ENCODE data around the gene MTA3. TPM values are rescaled to one million over a fixed set of nuclear protein-coding genes. Genes with fewer than 3 reads are reported as not detected.

The MTA3 gene
- total and polyA plus RNA-seq, 7 experiments from 2014 or later = 23.9 to 49.1 (median 30.5) TPM

GRCh38 chr2:42770288-42771131 lies 202.1 kb downstream of the MTA3 start:
- no peaks in the 10 kb centered on the region for H3K27me3 Mint-ChIP-seq
- POLR2A ChIA-PET = interaction anchor here (0.6 kb wide), 1 partner anchor 1142 kb away, joined by 3 read pairs; no protein-coding TSS in a partner anchor
- H3K27me3 ChIP-seq (ENCODE audit: control insufficient read depth in 2 of 2, insufficient read depth in 2 of 2, low read length in 2 of 2) = no peaks in the 10 kb centered on the region
- CTCF ChIA-PET = no interaction called here
- H3K4me1 Mint-ChIP-seq = peaks cover 1 to 22% (median 11%) of the 10 kb centered on the region in 7 donors
- no peaks in the 10 kb centered on the region for H3K4me1 ChIP-seq (ENCODE audit: control insufficient read depth in 2 of 2, insufficient read depth in 2 of 2, low read length in 2 of 2)
- no peak overlapping the region for H3K4me3 Mint-ChIP-seq
- DNase-seq (peak in 1 of 9 donors; percentile 11), ATAC-seq (peak; percentile 90)
- no peak overlapping the region for H3K27ac Mint-ChIP-seq
- no peaks in the 10 kb centered on the region for H3K9me3 ChIP-seq (ENCODE audit: control insufficient read depth in 2 of 3, low read length in 3 of 3)
- peaks cover 0 to 3% (median 0%) of the 10 kb centered on the region in 11 donors for H3K9me3 Mint-ChIP-seq
- no peak overlapping the region for H3K27ac ChIP-seq (ENCODE audit: low read depth, low read length)
- H3K36me3 ChIP-seq (ENCODE audit: control insufficient read depth in 2 of 3, insufficient read depth in 3 of 3, low read length in 3 of 3) = no peaks in the 10 kb centered on the region
- H3K36me3 Mint-ChIP-seq = peaks cover 0 to 4% (median 0%) of the 10 kb centered on the region in 5 donors
- H3K4me3 ChIP-seq (ENCODE audit: low read length) = no peak overlapping the region
- intact Hi-C loops (cut with micrococcal nuclease) = no loop called here

DNA sequence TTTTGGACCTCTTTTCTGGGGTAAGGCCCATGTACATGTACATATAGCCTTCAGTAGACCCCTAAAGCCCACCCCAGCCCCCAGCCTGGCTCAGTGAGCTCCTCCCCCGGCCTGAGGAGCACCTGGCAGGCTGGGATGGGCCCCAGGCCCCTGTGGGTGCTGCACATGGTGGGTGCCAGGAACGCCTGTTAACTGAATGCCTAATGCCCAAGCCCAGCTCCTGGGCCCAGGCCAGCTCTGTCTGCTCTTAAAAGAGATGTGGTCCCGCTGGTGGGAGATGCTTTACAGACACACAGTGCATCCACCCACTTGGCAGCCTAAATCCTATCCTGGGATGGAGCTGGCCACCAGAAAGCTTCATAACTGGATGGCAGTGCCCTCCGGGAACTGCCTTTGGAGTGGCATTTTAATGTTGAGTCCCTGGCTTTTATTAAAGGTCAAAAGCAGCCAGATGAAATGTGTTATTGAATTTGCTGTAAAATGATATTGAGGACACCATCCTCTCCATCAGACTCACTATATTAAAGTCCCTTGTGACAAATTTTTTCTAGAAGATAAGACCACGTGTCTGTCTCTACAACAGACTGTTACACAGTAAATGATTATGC lies 203.2 kb downstream of the MTA3 start:
- Mint-ChIP-seq H3K27me3 (no peaks in the 10 kb centered on the region), H3K36me3 (peaks cover 0 to 4% (median 0%) of the 10 kb centered on the region in 5 donors), H3K9me3 (peaks cover 0 to 3% (median 0%) of the 10 kb centered on the region in 11 donors), H3K27ac (no peak overlapping the region), H3K4me3 (no peak overlapping the region), H3K4me1 (peaks cover 4 to 33% (median 20%) of the 10 kb centered on the region in 7 donors)
- Histone ChIP-seq H3K4me3 (ENCODE audit: low read length) (no peak overlapping the region), H3K4me1 (ENCODE audit: control insufficient read depth in 2 of 2, insufficient read depth in 2 of 2, low read length in 2 of 2) (no peaks in the 10 kb centered on the region), H3K9me3 (ENCODE audit: control insufficient read depth in 2 of 3, low read length in 3 of 3) (no peaks in the 10 kb centered on the region), H3K36me3 (ENCODE audit: control insufficient read depth in 2 of 3, insufficient read depth in 3 of 3, low read length in 3 of 3) (no peaks in the 10 kb centered on the region), H3K27me3 (ENCODE audit: control insufficient read depth in 2 of 2, insufficient read depth in 2 of 2, low read length in 2 of 2) (no peaks in the 10 kb centered on the region), H3K27ac (ENCODE audit: low read depth, low read length) (no peak overlapping the region)
- intact Hi-C loops (cut with micrococcal nuclease) = no loop called here
- CTCF ChIA-PET = no interaction called here
- POLR2A ChIA-PET = interaction anchor here (0.7 kb wide), 1 partner anchor 617 kb away, joined by 3 read pairs; no protein-coding TSS in a partner anchor
- ATAC-seq = no peak
- DNase-seq = no peak

DNA sequence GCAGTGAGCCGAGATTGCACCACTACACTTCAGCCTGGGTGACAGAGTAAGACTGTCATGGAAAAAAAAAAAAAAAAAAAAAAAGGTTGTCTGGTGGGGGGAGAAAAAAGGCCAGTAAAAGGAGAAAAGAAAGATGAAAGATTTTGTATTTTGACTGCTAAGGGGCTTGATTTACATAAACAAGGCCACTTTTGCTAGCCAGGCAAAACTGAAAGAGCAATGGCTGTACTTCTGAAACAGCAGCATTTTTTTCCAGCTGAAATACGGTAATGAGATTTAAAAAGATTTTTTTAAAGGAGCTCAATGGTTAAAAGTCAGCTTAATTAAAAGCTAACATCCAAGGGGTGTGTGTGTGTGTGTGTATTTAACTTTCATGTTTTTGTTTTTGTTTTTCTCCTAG lies 206.8 kb downstream of the MTA3 start:
- Mint-ChIP-seq H3K36me3 (peaks cover 0 to 5% (median 4%) of the 10 kb centered on the region in 5 donors), H3K27ac (peak overlapping the region in 8 of 9 donors; percentile 28 to 82 (median 61)), H3K9me3 (peaks cover 0 to 10% (median 3%) of the 10 kb centered on the region in 11 donors), H3K4me1 (peaks cover 4 to 48% (median 25%) of the 10 kb centered on the region in 7 donors), H3K27me3 (no peaks in the 10 kb centered on the region), H3K4me3 (peak overlapping the region in 7 of 10 donors; percentile 7 to 81 (median 67))
- ChIA-PET CTCF (no interaction called here), POLR2A (interaction anchor here (1.0 kb wide), 1 partner anchor 34 kb away, joined by 3 read pairs; no protein-coding TSS in a partner anchor)
- Histone ChIP-seq H3K27ac (ENCODE audit: low read depth, low read length) (no peak overlapping the region), H3K9me3 (ENCODE audit: control insufficient read depth in 2 of 3, low read length in 3 of 3) (no peaks in the 10 kb centered on the region), H3K4me3 (ENCODE audit: low read length) (no peak overlapping the region), H3K27me3 (ENCODE audit: control insufficient read depth in 2 of 2, insufficient read depth in 2 of 2, low read length in 2 of 2) (no peaks in the 10 kb centered on the region), H3K4me1 (ENCODE audit: control insufficient read depth in 2 of 2, insufficient read depth in 2 of 2, low read length in 2 of 2) (peaks cover 0 to 6% of the 10 kb centered on the region in 2 donors), H3K36me3 (ENCODE audit: control insufficient read depth in 2 of 3, insufficient read depth in 3 of 3, low read length in 3 of 3) (no peaks in the 10 kb centered on the region)
- no peak for ATAC-seq
- no peak for DNase-seq
- intact Hi-C loops (cut with micrococcal nuclease) = no loop called here

- Mint-ChIP-seq H3K27me3 (no peaks in the 10 kb centered on the region), H3K9me3 (peaks cover 0 to 13% (median 3%) of the 10 kb centered on the region in 11 donors), H3K4me3 (peak overlapping the region in 8 of 10 donors; percentile 21 to 81 (median 67)), H3K27ac (peak overlapping the region in 7 of 9 donors; percentile 44 to 82 (median 74)), H3K36me3 (peaks cover 0 to 5% (median 4%) of the 10 kb centered on the region in 5 donors), H3K4me1 (peaks cover 4 to 48% (median 25%) of the 10 kb centered on the region in 7 donors)
- POLR2A ChIA-PET = interaction anchor here (1.0 kb wide), 1 partner anchor 34 kb away, joined by 3 read pairs; no protein-coding TSS in a partner anchor
- intact Hi-C loops (cut with micrococcal nuclease) = no loop called here
- Histone ChIP-seq H3K27ac (ENCODE audit: low read depth, low read length) (peak overlapping the region; percentile 41), H3K36me3 (ENCODE audit: control insufficient read depth in 2 of 3, insufficient read depth in 3 of 3, low read length in 3 of 3) (no peaks in the 10 kb centered on the region), H3K4me3 (ENCODE audit: low read length) (no peak overlapping the region), H3K9me3 (ENCODE audit: control insufficient read depth in 2 of 3, low read length in 3 of 3) (no peaks in the 10 kb centered on the region), H3K27me3 (ENCODE audit: control insufficient read depth in 2 of 2, insufficient read depth in 2 of 2, low read length in 2 of 2) (no peaks in the 10 kb centered on the region), H3K4me1 (ENCODE audit: control insufficient read depth in 2 of 2, insufficient read depth in 2 of 2, low read length in 2 of 2) (peaks cover 0 to 6% of the 10 kb centered on the region in 2 donors)
- CTCF ChIA-PET = no interaction called here
- DNase-seq (peak in 5 of 9 donors; percentile 6 to 37 (median 19)), ATAC-seq (no peak)
Observed at GRCh38 chr2:42775810-42776209, 207.4 kb downstream of the MTA3 start.

- peaks cover 0 to 6% of the 10 kb centered on the region in 2 donors for H3K4me1 ChIP-seq (ENCODE audit: control insufficient read depth in 2 of 2, insufficient read depth in 2 of 2, low read length in 2 of 2)
- DNase-seq = peak in 1 of 9 donors; percentile 7
- H3K4me3 Mint-ChIP-seq = peak overlapping the region in 6 of 10 donors; percentile 1 to 66 (median 36)
Observed at GRCh38 chr2:42777883-42778805, 209.7 kb downstream of the MTA3 start.

More at GRCh38 chr2:42777883-42778805, 209.7 kb downstream of the MTA3 start:
- Histone ChIP-seq H3K27ac (ENCODE audit: low read depth, low read length) (no peak overlapping the region), H3K36me3 (ENCODE audit: control insufficient read depth in 2 of 3, insufficient read depth in 3 of 3, low read length in 3 of 3) (no peaks in the 10 kb centered on the region), H3K4me3 (ENCODE audit: low read length) (no peak overlapping the region), H3K9me3 (ENCODE audit: control insufficient read depth in 2 of 3, low read length in 3 of 3) (no peaks in the 10 kb centered on the region), H3K27me3 (ENCODE audit: control insufficient read depth in 2 of 2, insufficient read depth in 2 of 2, low read length in 2 of 2) (no peaks in the 10 kb centered on the region)
- ChIA-PET CTCF (no interaction called here), POLR2A (interaction anchor here (0.6 kb wide), 2 partner anchors 22 to 41 kb away, joined by 3 read pairs; no protein-coding TSS in a partner anchor)
- ATAC-seq = no peak
- Mint-ChIP-seq H3K36me3 (peaks cover 0 to 19% (median 15%) of the 10 kb centered on the region in 5 donors), H3K4me1 (peaks cover 4 to 45% (median 25%) of the 10 kb centered on the region in 7 donors), H3K9me3 (peaks cover 0 to 30% (median 4%) of the 10 kb centered on the region in 11 donors), H3K27ac (peak overlapping the region in 6 of 9 donors; percentile 11 to 74 (median 68)), H3K27me3 (no peaks in the 10 kb centered on the region)
- intact Hi-C loops (cut with micrococcal nuclease) = loop anchor here in 1 of 2 donors (1.0 kb wide), 1 partner anchor 32 kb away; no protein-coding TSS in a partner anchor
